SK-N-SH (cell line): ENCODE results near the gene GALK1.

Experiments
- CHD2 ChIP-seq: fragments of 150-350 bp; IDR thresholded peaks from 2 replicates; pipeline ENCODE4 v1.6.1; 2018; ENCODE audit warnings: low read length; ENCODE audit not compliant: partially characterized antibody
- CTCF ChIP-seq: fragments of 200-600 bp; sonication (generic); IDR thresholded peaks from 2 replicates; pipeline ENCODE4 v1.6.1; 2017; ENCODE audit warnings: antibody characterized with exemption, mild to moderate bottlenecking, moderate library complexity
- EP300 ChIP-seq, 2 experiments: IDR thresholded peaks; 2 replicates each; pipeline versions ENCODE4 v1.4.0 to v1.6.1; 2012; ENCODE audit warnings: borderline replicate concordance in 1 of 2, low read depth in 1 of 2, low read length in 1 of 2
- FOSL2 ChIP-seq: IDR thresholded peaks from 2 replicates; pipeline ENCODE4 v1.4.0; 2012; ENCODE audit warnings: low read depth, mild to moderate bottlenecking, moderate library complexity, borderline replicate concordance
- POLR2AphosphoS5 ChIP-seq: IDR thresholded peaks from 2 replicates; pipeline ENCODE4 v1.6.1; 2012; ENCODE audit warnings: low read depth, low read length
- RAD21 ChIP-seq: IDR thresholded peaks from 2 replicates; pipeline ENCODE4 v1.6.1; 2012; ENCODE audit warnings: mild to moderate bottlenecking, low read length
- RXRA ChIP-seq: IDR thresholded peaks from 2 replicates; pipeline ENCODE4 v1.4.0; 2012; ENCODE audit warnings: low read depth, mild to moderate bottlenecking, borderline replicate concordance
- SIN3A ChIP-seq: IDR thresholded peaks from 2 replicates; pipeline ENCODE4 v1.6.1; 2012; ENCODE audit warnings: low read depth, mild to moderate bottlenecking, low read length, moderate library complexity, borderline replicate concordance
- SMC3 ChIP-seq: IDR thresholded peaks from 2 replicates; pipeline ENCODE4 v1.6.1; 2012; ENCODE audit warnings: low read depth, low read length, improper control_type of control experiment
- TEAD4 ChIP-seq: IDR thresholded peaks from 2 replicates; pipeline ENCODE4 v1.4.0; 2012; ENCODE audit warnings: mild to moderate bottlenecking, borderline replicate concordance; ENCODE audit not compliant: insufficient read depth
- TF ChIP-seq, protein P1 (sequence below): IDR thresholded peaks from 2 replicates; pipeline ENCODE4 v1.4.0; 2012; ENCODE audit warnings: low read depth
- TF ChIP-seq, protein P2 (sequence below): fragments of 150-350 bp; IDR thresholded peaks from 2 replicates; pipeline ENCODE4 v1.6.1; 2017; ENCODE audit warnings: antibody characterized with exemption, low read length, low read depth, borderline replicate concordance

DNA sequence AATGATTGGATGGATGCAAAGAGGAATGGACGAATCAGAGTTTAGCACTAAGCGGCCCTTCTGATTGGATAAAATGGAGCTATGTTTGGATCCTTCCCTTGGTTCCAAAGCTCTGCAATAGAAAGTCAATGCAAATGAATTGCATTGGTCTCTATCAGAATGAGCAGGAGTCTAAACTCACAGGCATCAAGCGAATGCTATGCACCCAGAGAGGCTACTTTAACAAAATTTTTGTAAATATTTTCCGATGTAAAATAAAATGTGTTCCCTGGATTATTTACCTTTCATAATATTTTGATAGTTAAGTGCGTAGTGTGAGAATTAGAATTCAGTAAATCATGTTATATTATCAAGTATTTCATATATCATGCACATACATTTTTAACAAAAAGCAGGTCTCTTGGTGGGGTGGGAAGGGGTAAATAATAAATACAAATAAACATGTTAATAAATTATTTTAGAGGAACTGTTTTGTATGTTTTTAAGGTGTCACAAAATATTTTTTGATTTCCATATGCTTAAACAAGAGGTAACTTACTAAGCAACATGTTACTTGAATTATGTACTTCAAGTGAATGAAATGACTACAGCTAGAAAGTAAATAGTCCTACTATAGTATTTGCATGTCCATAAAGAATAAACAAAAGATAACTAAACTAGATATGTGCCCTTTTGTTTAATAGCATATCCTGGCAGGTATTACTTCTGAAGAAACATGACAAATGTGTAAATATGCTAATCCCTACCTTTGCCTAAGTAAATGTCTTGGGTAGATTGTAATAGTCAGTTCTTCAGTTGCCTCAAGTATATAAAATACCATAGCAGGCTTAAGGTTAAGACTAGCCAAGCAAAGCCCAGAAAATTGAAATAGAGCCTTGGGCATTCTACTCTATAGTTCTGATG lies 15.2 kb upstream of the GALK1 start:
- no peak for TF ChIP-seq POLR2AphosphoS5
- no peak for TF ChIP-seq CTCF
- TF ChIP-seq CHD2, result no peak
- no peak for TF ChIP-seq RAD21
- TF ChIP-seq, protein P1, sequence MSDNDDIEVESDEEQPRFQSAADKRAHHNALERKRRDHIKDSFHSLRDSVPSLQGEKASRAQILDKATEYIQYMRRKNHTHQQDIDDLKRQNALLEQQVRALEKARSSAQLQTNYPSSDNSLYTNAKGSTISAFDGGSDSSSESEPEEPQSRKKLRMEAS, result no peak
- no peak for TF ChIP-seq FOSL2
- TF ChIP-seq TEAD4, result no peak
- TF ChIP-seq, protein P2, sequence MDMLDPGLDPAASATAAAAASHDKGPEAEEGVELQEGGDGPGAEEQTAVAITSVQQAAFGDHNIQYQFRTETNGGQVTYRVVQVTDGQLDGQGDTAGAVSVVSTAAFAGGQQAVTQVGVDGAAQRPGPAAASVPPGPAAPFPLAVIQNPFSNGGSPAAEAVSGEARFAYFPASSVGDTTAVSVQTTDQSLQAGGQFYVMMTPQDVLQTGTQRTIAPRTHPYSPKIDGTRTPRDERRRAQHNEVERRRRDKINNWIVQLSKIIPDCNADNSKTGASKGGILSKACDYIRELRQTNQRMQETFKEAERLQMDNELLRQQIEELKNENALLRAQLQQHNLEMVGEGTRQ, result no peak
- TF ChIP-seq SMC3, result no peak
- TF ChIP-seq SIN3A, result no peak
- TF ChIP-seq RXRA, result no peak
- TF ChIP-seq EP300 (IDR thresholded peaks at IDR 0.05; ENCODE audit: borderline replicate concordance in 1 of 2, low read depth in 1 of 2, low read length in 1 of 2), result no peak
